CD8-positive, alpha-beta memory T cell (primary cell): ENCODE data around the gene IRX2. TPM values are rescaled to one million over a fixed set of nuclear protein-coding genes. Genes with fewer than 3 reads are reported as not detected.

Experiments
- CTCF ChIA-PET: fragments of 350-600 bp; sonication (Branson Sonifier 250); formaldehyde crosslinking; loops from one replicate; lab custom pipeline; 2021; ENCODE audit warnings: antibody characterized with exemption; lab: Charles Lee
- POLR2A ChIA-PET: fragments of 350-600 bp; sonication (Branson Sonifier 250); formaldehyde crosslinking; loops from one replicate; lab custom pipeline; 2021; ENCODE audit warnings: antibody characterized with exemption; lab: Charles Lee
- DNase-seq, 5 donors: peaks; one replicate each; pipeline versions ENCODE4 v3.0.0 to v3.0.0-alpha.2; 2020 to 2022; ENCODE audit warnings: mixed read lengths in 1 of 5
- H3K27ac ChIP-seq: one replicate; pipeline ENCODE4 v1.7.0; 2013; ENCODE audit warnings: low read depth, mild to moderate bottlenecking, low read length, moderate library complexity
- H3K27me3 ChIP-seq: 2 replicates; pipeline ENCODE4 v1.7.0; 2013; ENCODE audit warnings: low read length, mild to moderate bottlenecking; ENCODE audit not compliant: insufficient read depth, poor library complexity, severe bottlenecking
- H3K36me3 ChIP-seq: 2 replicates; pipeline ENCODE4 v1.7.0; 2013; ENCODE audit warnings: mild to moderate bottlenecking, low read length, moderate library complexity; ENCODE audit not compliant: insufficient read depth
- H3K4me1 ChIP-seq: 2 replicates; pipeline ENCODE4 v1.7.0; 2013; ENCODE audit warnings: mild to moderate bottlenecking, low read length, moderate library complexity; ENCODE audit not compliant: insufficient read depth
- H3K4me3 ChIP-seq: 2 replicates; pipeline ENCODE4 v1.7.0; 2013; ENCODE audit warnings: mild to moderate bottlenecking, low read length
- H3K9me3 ChIP-seq: 2 replicates; pipeline ENCODE4 v1.7.0; 2013; ENCODE audit warnings: mild to moderate bottlenecking, low read length
- H3K27ac Mint-ChIP-seq, 8 donors: one replicate each; pipeline ENCODE4 v1.8.0; 2020 to 2021; ENCODE audit warnings: mixed read lengths in 8 of 8, mild to moderate bottlenecking in 6 of 8, inconsistent platforms in 3 of 8, moderate library complexity in 3 of 8
- H3K27me3 Mint-ChIP-seq, 2 donors: one replicate each; pipeline ENCODE4 v1.8.0; 2020 to 2021; ENCODE audit warnings: mixed read lengths in 2 of 2, mild to moderate bottlenecking in 1 of 2, moderate library complexity in 1 of 2
- H3K36me3 Mint-ChIP-seq, 3 donors: one replicate each; pipeline ENCODE4 v1.8.0; 2020 to 2021; ENCODE audit warnings: mixed read lengths in 3 of 3, inconsistent platforms in 1 of 3, mild to moderate bottlenecking in 1 of 3
- H3K4me1 Mint-ChIP-seq, 3 donors: one replicate each; pipeline ENCODE4 v1.8.0; 2020 to 2021; ENCODE audit warnings: mixed read lengths in 3 of 3, inconsistent platforms in 1 of 3, mild to moderate bottlenecking in 1 of 3
- H3K4me3 Mint-ChIP-seq, 7 donors: one replicate each; pipeline ENCODE4 v1.8.0; 2020 to 2021; ENCODE audit warnings: mixed read lengths in 7 of 7, mild to moderate bottlenecking in 6 of 7, moderate library complexity in 4 of 7, inconsistent platforms in 2 of 7
- H3K9me3 Mint-ChIP-seq, 5 donors: one replicate each; pipeline ENCODE4 v1.8.0; 2020 to 2022; ENCODE audit warnings: mixed read lengths in 5 of 5, mild to moderate bottlenecking in 3 of 5, moderate library complexity in 2 of 5, inconsistent platforms in 1 of 5
- polyA plus RNA-seq: library from polyadenylated mRNA; unstranded; fragments of 300-500 nt; fragmentation: Illumina TruSeq; gene quantifications from one replicate; pipeline ENCODE4 v1.2.3, GENCODE V29; 2021
- total RNA-seq, 2 experiments: library from RNA; stranded (reverse); gene quantifications; one replicate each; pipeline ENCODE4 v1.2.3, GENCODE V29; 2021

The IRX2 gene
- total and polyA plus RNA-seq, 3 experiments from 2014 or later = not detected

DNA sequence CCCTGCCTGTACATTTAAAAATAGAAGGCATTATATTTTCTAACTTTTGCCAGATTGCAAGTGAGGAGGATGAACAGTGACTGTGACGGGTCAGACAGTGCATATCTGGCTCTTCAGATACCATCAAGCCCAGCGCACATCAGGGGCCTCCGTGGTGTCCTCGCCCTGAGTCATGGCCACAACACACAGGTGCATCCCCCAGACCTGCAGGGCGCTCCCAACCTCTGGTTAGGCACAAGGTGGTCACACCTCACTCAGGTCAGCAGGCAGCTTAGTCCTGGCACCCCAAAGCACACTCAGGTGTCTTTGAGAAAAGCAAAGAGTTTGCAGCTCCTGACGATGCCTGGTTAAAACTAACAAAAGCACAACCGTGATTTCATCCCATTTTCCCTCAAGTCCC is 28.6 kb downstream of the IRX2 start:
- Mint-ChIP-seq H3K9me3 (peaks cover 0 to 6% (median 4%) of the 10 kb centered on the region in 5 donors), H3K27ac (no peak overlapping the region), H3K4me3 (no peak overlapping the region), H3K27me3 (peaks cover 0 to 6% of the 10 kb centered on the region in 2 donors), H3K4me1 (no peaks in the 10 kb centered on the region), H3K36me3 (no peaks in the 10 kb centered on the region)
- H3K4me1 ChIP-seq = no peaks in the 10 kb centered on the region
- no peaks in the 10 kb centered on the region for H3K36me3 ChIP-seq
- H3K9me3 ChIP-seq = no peaks in the 10 kb centered on the region
- H3K27me3 ChIP-seq = no peaks in the 10 kb centered on the region
- DNase-seq = no peak
- no peak overlapping the region for H3K4me3 ChIP-seq
- CTCF ChIA-PET = no interaction called here
- H3K27ac ChIP-seq = no peak overlapping the region
- POLR2A ChIA-PET = no interaction called here

DNA sequence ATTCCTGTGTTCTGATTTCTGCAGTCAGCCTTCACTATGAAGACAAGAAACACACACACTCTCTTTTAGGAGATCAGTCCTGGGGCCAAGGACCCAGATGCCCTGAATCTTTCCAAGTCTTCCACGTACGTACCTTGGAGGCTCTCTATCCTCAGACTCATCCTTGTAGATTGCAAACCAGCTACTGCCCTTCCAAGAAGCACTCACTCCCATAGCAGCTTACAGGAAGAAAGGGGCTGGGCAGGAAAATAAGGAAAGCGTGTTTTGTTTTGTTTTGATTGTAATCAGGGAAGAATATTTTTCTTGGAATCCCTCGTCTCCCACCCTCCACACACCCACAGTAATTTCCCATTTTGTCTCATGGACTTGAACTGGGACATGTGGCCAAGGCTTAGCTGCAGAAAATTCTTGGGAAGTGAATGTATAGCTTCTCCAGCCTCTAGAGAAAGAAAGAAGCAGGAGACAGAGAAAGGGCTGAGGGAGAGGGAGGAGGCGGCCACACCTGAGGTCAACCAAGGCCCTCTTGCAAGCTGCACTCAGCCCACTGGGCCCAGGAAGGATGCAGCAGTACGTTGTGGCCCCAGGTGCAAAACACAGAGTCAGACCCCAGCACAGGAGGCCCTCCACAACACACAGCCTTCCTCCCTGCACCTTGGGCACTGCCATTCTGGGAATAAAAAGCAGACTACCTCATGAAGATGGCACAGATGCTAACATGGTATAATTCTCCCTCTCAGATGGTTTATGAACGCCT is 29.9 kb downstream of the IRX2 start:
- Histone ChIP-seq H3K36me3 (no peaks in the 10 kb centered on the region), H3K9me3 (no peaks in the 10 kb centered on the region), H3K4me1 (no peaks in the 10 kb centered on the region), H3K27ac (no peak overlapping the region), H3K4me3 (no peak overlapping the region), H3K27me3 (no peaks in the 10 kb centered on the region)
- H3K4me1 Mint-ChIP-seq = no peaks in the 10 kb centered on the region
- POLR2A ChIA-PET = no interaction called here
- no peaks in the 10 kb centered on the region for H3K27me3 Mint-ChIP-seq
- H3K9me3 Mint-ChIP-seq = peaks cover 0 to 9% (median 5%) of the 10 kb centered on the region in 5 donors
- H3K4me3 Mint-ChIP-seq = no peak overlapping the region
- H3K36me3 Mint-ChIP-seq = no peaks in the 10 kb centered on the region
- DNase-seq = no peak
- no peak overlapping the region for H3K27ac Mint-ChIP-seq
- CTCF ChIA-PET = no interaction called here

DNA sequence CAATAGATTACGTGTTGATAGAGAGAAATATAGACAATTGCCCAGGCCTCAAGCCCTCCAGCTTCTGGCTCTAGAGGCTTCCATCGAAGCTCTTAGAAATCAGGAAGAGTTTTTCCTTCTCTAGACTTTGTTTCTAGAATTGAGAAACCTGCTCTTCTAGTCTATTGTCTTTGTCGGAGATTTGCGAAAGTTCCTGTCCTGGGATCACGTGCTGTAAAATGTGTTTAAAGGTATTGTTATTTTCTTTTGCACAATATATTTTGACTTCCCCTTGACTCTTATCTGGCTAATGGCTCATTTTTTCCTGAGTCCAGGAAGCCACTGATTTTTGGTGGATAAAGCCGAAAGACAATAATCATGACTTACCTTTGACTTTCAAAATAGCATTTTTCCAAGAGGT is 32.1 kb downstream of the IRX2 start:
- peaks cover 0 to 7% (median 4%) of the 10 kb centered on the region in 5 donors for H3K9me3 Mint-ChIP-seq
- no peak overlapping the region for H3K4me3 Mint-ChIP-seq
- no peak overlapping the region for H3K27ac ChIP-seq
- H3K36me3 Mint-ChIP-seq = no peaks in the 10 kb centered on the region
- POLR2A ChIA-PET = no interaction called here
- DNase-seq = no peak
- no peaks in the 10 kb centered on the region for H3K27me3 Mint-ChIP-seq
- H3K27me3 ChIP-seq = no peaks in the 10 kb centered on the region
- CTCF ChIA-PET = no interaction called here
- no peaks in the 10 kb centered on the region for H3K4me1 ChIP-seq
- no peaks in the 10 kb centered on the region for H3K9me3 ChIP-seq
- no peak overlapping the region for H3K27ac Mint-ChIP-seq
- H3K36me3 ChIP-seq = no peaks in the 10 kb centered on the region
- no peak overlapping the region for H3K4me3 ChIP-seq
- no peaks in the 10 kb centered on the region for H3K4me1 Mint-ChIP-seq

DNA sequence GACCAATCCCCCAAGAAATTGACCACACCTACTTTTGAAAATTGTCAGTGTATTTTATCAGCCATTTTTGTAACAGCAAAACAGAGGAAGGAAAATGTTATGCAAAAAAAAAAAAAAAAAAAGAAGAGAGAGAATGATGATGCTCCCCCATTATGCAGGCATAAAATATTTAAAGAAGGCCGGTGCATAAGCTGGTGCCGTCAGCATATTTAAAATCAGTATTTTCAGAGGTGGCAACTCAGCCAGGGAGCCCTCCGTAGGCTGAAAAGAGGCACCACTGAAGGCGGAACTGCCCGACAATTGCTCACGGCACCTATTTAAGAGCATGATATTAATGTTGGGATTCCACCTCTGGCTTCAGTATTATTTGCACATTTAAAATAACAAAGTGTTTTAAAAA is 33.4 kb downstream of the IRX2 start:
- Histone ChIP-seq H3K4me1 (no peaks in the 10 kb centered on the region), H3K9me3 (no peaks in the 10 kb centered on the region), H3K27ac (no peak overlapping the region), H3K4me3 (no peak overlapping the region), H3K36me3 (no peaks in the 10 kb centered on the region), H3K27me3 (no peaks in the 10 kb centered on the region)
- Mint-ChIP-seq H3K9me3 (peaks cover 0 to 7% (median 6%) of the 10 kb centered on the region in 5 donors), H3K36me3 (no peaks in the 10 kb centered on the region), H3K4me3 (no peak overlapping the region), H3K4me1 (no peaks in the 10 kb centered on the region), H3K27ac (no peak overlapping the region), H3K27me3 (no peaks in the 10 kb centered on the region)
- POLR2A ChIA-PET = no interaction called here
- CTCF ChIA-PET = no interaction called here
- no peak for DNase-seq

DNA sequence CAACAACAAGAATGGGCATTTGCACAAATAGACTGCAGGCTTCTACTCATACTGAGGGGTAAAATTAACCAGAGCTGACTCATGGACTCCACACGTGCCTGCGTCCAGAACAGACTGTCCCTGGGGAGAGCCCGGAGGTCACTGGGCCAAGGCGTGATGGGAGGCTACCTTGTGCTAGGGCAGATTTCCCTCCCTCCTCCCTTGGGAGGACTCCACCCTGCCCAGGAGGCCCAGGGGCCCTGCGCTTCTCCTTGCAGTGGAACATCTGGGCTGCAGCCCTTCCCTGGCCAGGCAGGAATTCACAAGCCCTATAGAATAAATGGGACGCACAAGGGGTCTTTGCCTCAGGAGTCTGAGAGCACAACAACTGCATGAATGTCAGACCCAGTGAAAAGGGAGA is 35.6 kb downstream of the IRX2 start:
- Mint-ChIP-seq H3K27me3 (peaks cover 0 to 1% of the 10 kb centered on the region in 2 donors), H3K4me3 (no peak overlapping the region), H3K36me3 (no peaks in the 10 kb centered on the region), H3K4me1 (no peaks in the 10 kb centered on the region), H3K9me3 (peaks cover 0 to 7% (median 7%) of the 10 kb centered on the region in 5 donors), H3K27ac (no peak overlapping the region)
- no peak for DNase-seq
- no peaks in the 10 kb centered on the region for H3K36me3 ChIP-seq
- no peak overlapping the region for H3K27ac ChIP-seq
- H3K27me3 ChIP-seq = no peaks in the 10 kb centered on the region
- no peak overlapping the region for H3K4me3 ChIP-seq
- ChIA-PET POLR2A (no interaction called here), CTCF (no interaction called here)
- H3K9me3 ChIP-seq = no peaks in the 10 kb centered on the region
- H3K4me1 ChIP-seq = no peaks in the 10 kb centered on the region

DNA sequence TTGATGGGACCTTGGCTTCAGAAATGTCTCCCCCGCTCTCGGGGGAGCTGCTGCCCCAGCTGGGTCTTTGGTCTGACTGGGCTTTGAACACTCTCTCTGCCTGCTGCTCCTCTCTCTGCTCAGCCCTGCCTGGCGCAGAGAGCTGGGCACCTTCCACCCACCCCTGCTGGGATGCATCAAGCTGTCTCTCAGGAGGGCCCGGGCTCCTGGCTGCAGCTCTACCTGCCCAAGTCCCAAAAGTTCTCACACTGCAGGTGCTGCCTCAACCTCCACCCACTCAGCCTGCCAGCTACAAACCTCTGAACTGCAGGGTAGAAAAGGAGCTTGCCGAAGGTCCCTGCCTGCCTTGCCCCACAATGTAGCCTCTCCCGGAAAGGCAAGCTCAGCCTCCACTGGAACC is 36.7 kb downstream of the IRX2 start:
- DNase-seq = no peak
- POLR2A ChIA-PET = no interaction called here
- H3K4me1 ChIP-seq = no peaks in the 10 kb centered on the region
- Mint-ChIP-seq H3K4me3 (no peak overlapping the region), H3K4me1 (no peaks in the 10 kb centered on the region), H3K36me3 (no peaks in the 10 kb centered on the region), H3K27ac (no peak overlapping the region), H3K27me3 (peaks cover 0 to 1% of the 10 kb centered on the region in 2 donors), H3K9me3 (peaks cover 0 to 8% (median 6%) of the 10 kb centered on the region in 5 donors)
- H3K4me3 ChIP-seq = no peak overlapping the region
- H3K9me3 ChIP-seq = no peaks in the 10 kb centered on the region
- H3K27me3 ChIP-seq = no peaks in the 10 kb centered on the region
- H3K27ac ChIP-seq = no peak overlapping the region
- no peaks in the 10 kb centered on the region for H3K36me3 ChIP-seq
- CTCF ChIA-PET = no interaction called here

DNA sequence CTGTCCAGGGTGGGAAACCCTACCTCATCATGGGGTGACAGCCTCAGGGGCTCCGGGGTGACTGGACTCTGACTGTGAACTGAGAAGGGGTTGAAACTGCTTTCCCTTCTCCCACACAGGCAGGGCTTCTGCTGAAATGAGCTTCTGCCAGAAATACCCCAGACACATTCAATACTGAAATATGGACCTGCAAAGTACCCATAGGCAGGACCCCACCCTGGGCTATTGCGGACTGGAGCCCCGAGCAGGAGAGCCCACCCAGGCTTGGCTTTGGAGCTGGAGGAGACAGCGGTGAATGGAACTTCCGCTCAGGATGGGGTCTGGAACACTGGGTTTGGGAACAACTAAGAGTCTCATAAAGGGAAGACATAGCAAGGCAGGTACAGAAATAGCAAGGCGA is 37.5 kb downstream of the IRX2 start:
- H3K27ac ChIP-seq = no peak overlapping the region
- ChIA-PET CTCF (no interaction called here), POLR2A (no interaction called here)
- no peak overlapping the region for H3K4me3 ChIP-seq
- no peaks in the 10 kb centered on the region for H3K9me3 ChIP-seq
- DNase-seq = no peak
- no peaks in the 10 kb centered on the region for H3K4me1 Mint-ChIP-seq
- H3K36me3 Mint-ChIP-seq = no peaks in the 10 kb centered on the region
- H3K36me3 ChIP-seq = no peaks in the 10 kb centered on the region
- no peaks in the 10 kb centered on the region for H3K27me3 ChIP-seq
- no peaks in the 10 kb centered on the region for H3K4me1 ChIP-seq
- peaks cover 0 to 1% of the 10 kb centered on the region in 2 donors for H3K27me3 Mint-ChIP-seq
- H3K27ac Mint-ChIP-seq = no peak overlapping the region
- peaks cover 0 to 10% (median 7%) of the 10 kb centered on the region in 5 donors for H3K9me3 Mint-ChIP-seq
- no peak overlapping the region for H3K4me3 Mint-ChIP-seq

DNA sequence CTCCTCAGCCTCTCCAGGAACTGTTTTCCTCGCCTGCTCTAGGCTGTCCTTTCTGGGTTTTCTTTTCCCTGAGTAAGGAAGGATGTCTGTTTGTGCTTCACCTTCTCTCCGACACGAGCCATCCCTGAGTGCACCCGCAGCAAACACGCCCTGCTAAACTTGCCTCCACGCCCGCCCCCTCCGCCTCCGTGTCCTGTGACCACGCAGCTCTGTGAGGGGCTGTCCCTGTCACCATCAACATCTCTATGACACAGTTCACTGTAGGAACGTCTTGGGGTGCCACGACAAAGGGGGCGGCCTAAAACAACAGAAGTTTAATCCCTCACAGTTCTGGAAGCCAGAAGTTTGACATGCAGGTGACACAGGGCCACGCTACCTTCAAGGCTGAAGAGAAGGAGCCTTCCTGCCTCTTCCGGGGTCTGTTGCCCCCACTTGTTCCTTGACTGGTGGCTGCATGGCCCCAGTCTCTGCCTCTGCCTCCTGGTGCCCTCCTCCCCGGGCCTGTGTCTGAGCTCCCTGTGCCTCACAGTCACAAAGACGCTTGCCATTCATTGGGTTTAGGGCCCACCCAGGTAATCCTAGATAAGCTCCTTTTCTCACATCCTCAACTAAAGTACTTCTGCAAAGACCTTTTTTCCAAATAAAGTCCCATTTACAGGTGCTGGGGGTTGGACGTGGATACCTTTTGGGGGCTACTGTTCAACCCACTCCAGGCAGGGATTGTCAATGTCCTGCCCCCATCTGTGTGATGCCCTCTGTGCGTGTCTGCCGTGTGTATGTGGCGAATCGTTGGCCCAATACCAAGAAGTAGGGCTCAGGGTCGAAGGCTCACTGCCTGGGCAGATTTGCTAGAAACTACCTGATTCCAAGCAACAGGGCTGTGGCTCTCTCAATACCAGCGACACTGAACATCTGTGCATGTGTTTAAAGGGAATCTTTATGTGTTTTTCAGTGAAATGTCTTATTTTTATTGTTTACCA is 39.7 kb downstream of the IRX2 start:
- no peak overlapping the region for H3K27ac ChIP-seq
- no peaks in the 10 kb centered on the region for H3K36me3 ChIP-seq
- H3K4me3 Mint-ChIP-seq = no peak overlapping the region

More for the DNA sequence above, 39.7 kb downstream of the IRX2 start:
- Mint-ChIP-seq H3K27me3 (peaks cover 0 to 1% of the 10 kb centered on the region in 2 donors), H3K36me3 (no peaks in the 10 kb centered on the region), H3K4me1 (no peaks in the 10 kb centered on the region), H3K9me3 (peaks cover 0 to 12% (median 3%) of the 10 kb centered on the region in 5 donors), H3K27ac (no peak overlapping the region)
- ChIA-PET CTCF (no interaction called here), POLR2A (no interaction called here)
- Histone ChIP-seq H3K4me1 (no peaks in the 10 kb centered on the region), H3K27me3 (no peaks in the 10 kb centered on the region), H3K9me3 (no peaks in the 10 kb centered on the region), H3K4me3 (no peak overlapping the region)
- no peak for DNase-seq
